SK-N-SH treated with all-trans-retinoic acid at 6 μM for 48 hours (cell line): ENCODE data around the gene COL28A1.

Source experiments
- ATAC-seq: fragments of 200-7000 bp; cut with Tn5 transposase; 3 replicates; pipeline ENCODE4 v1.9.1; 2020; ENCODE audit warnings: mild to moderate bottlenecking, moderate library complexity
- ARNTL ChIP-seq: fragments of 450-650 bp; formaldehyde crosslinking; IDR thresholded peaks from 2 replicates; pipeline ENCODE4 v1.5.0; 2020; ENCODE audit warnings: low read depth, mild to moderate bottlenecking, moderate library complexity, borderline replicate concordance
- BACH2 ChIP-seq: fragments of 250-450 bp; sonication (Bioruptor Pico); IDR thresholded peaks from 2 replicates; pipeline ENCODE4 v1.9.0; 2021; ENCODE audit warnings: mild to moderate bottlenecking, borderline replicate concordance
- CREB5 ChIP-seq: fragments of 250-450 bp; sonication (Bioruptor Pico); IDR thresholded peaks from 2 replicates; pipeline ENCODE4 v1.5.1; 2020; ENCODE audit warnings: low read depth, mild to moderate bottlenecking, moderate library complexity
- CSDC2 ChIP-seq: fragments of 250-450 bp; sonication (Bioruptor Pico); IDR thresholded peaks from 2 replicates; pipeline ENCODE4 v1.5.0; 2020; ENCODE audit warnings: mild to moderate bottlenecking, moderate library complexity
- CSRNP3 ChIP-seq: fragments of 250-450 bp; sonication (Bioruptor Pico); IDR thresholded peaks from 2 replicates; pipeline ENCODE4 v1.5.1; 2021; ENCODE audit warnings: mild to moderate bottlenecking, moderate library complexity
- ESRRG ChIP-seq: fragments of 250-450 bp; sonication (Bioruptor Pico); IDR thresholded peaks from 2 replicates; pipeline ENCODE4 v1.6.1; 2021; ENCODE audit warnings: mild to moderate bottlenecking
- GLIS3 ChIP-seq: fragments of 250-450 bp; sonication (Bioruptor Pico); IDR thresholded peaks from 2 replicates; pipeline ENCODE4 v1.5.0; 2020; ENCODE audit warnings: mild to moderate bottlenecking, moderate library complexity
- ISL1 ChIP-seq: fragments of 250-450 bp; sonication (Bioruptor Pico); IDR thresholded peaks from 2 replicates; pipeline ENCODE4 v2.1.2; 2022; ENCODE audit warnings: mild to moderate bottlenecking, moderate library complexity
- OSR1 ChIP-seq: fragments of 250-450 bp; sonication (Bioruptor Pico); IDR thresholded peaks from 2 replicates; pipeline ENCODE4 v1.8.0; 2022; ENCODE audit warnings: moderate library complexity, mild to moderate bottlenecking, inconsistent platforms
- PATZ1 ChIP-seq: fragments of 250-450 bp; sonication (Bioruptor Pico); IDR thresholded peaks from 2 replicates; pipeline ENCODE4 v1.8.0; 2020; ENCODE audit warnings: mild to moderate bottlenecking, moderate library complexity, borderline replicate concordance
- POU6F1 ChIP-seq: fragments of 250-450 bp; sonication (Bioruptor Pico); IDR thresholded peaks from 2 replicates; pipeline ENCODE4 v1.8.0; 2021; ENCODE audit warnings: low read depth, mild to moderate bottlenecking, moderate library complexity, borderline replicate concordance
- PPARA ChIP-seq: fragments of 250-450 bp; sonication (Bioruptor Pico); IDR thresholded peaks from 2 replicates; pipeline ENCODE4 v1.5.0; 2020; ENCODE audit warnings: mild to moderate bottlenecking, borderline replicate concordance
- SNAI2 ChIP-seq: fragments of 250-450 bp; sonication (Bioruptor Pico); IDR thresholded peaks from 2 replicates; pipeline ENCODE4 v1.5.0; 2020; ENCODE audit warnings: mild to moderate bottlenecking, moderate library complexity
- TCF4 ChIP-seq: fragments of 250-450 bp; sonication (Bioruptor Pico); IDR thresholded peaks from 2 replicates; pipeline ENCODE4 v1.8.0; 2021; ENCODE audit warnings: mild to moderate bottlenecking, moderate library complexity, borderline replicate concordance
- TOX ChIP-seq: fragments of 250-450 bp; sonication (Bioruptor Pico); IDR thresholded peaks from 2 replicates; pipeline ENCODE4 v1.8.0; 2021; ENCODE audit warnings: mild to moderate bottlenecking, moderate library complexity, borderline replicate concordance
- TSHZ2 ChIP-seq: fragments of 250-450 bp; sonication (Bioruptor Pico); IDR thresholded peaks from 2 replicates; pipeline ENCODE4 v1.5.0; 2020; ENCODE audit warnings: mild to moderate bottlenecking, moderate library complexity
- ZC3H10 ChIP-seq: fragments of 250-450 bp; sonication (Bioruptor Pico); IDR thresholded peaks from 2 replicates; pipeline ENCODE4 v1.5.1; 2021; ENCODE audit warnings: mild to moderate bottlenecking, moderate library complexity
- ZFP3 ChIP-seq: fragments of 250-450 bp; sonication (Bioruptor Pico); IDR thresholded peaks from 2 replicates; pipeline ENCODE4 v1.5.0; 2020; ENCODE audit warnings: mild to moderate bottlenecking, moderate library complexity
- ZFP30 ChIP-seq: fragments of 450-650 bp; formaldehyde crosslinking; IDR thresholded peaks from 2 replicates; pipeline ENCODE4 v1.5.0; 2022; ENCODE audit warnings: mild to moderate bottlenecking, moderate library complexity
- ZNF565 ChIP-seq: fragments of 450-650 bp; formaldehyde crosslinking; conservative IDR thresholded peaks from 2 replicates; pipeline ENCODE4 v1.5.0; 2020; ENCODE audit warnings: low read depth, mild to moderate bottlenecking, moderate library complexity
- ZNF70 ChIP-seq: fragments of 450-650 bp; formaldehyde crosslinking; IDR thresholded peaks from 2 replicates; pipeline ENCODE4 v1.5.0; 2020; ENCODE audit warnings: mild to moderate bottlenecking, moderate library complexity
- ZNF8 ChIP-seq: fragments of 450-650 bp; formaldehyde crosslinking; IDR thresholded peaks from 2 replicates; pipeline ENCODE4 v1.5.0; 2020; ENCODE audit warnings: mild to moderate bottlenecking, moderate library complexity

Gene COL28A1

GRCh38 chr7:7384228-7384627 is 151.4 kb downstream of the COL28A1 start:
- ATAC-seq = no peak
- TF ChIP-seq GLIS3 = no peak
- TF ChIP-seq TCF4 (CRISPR knock-in tag) = no peak
- no peak for TF ChIP-seq SNAI2 (CRISPR knock-in tag)
- TF ChIP-seq ZFP30 = no peak
- no peak for TF ChIP-seq ZFP3
- TF ChIP-seq TSHZ2 = no peak
- TF ChIP-seq ZNF8 (CRISPR knock-in tag) = no peak
- no peak for TF ChIP-seq ISL1 (CRISPR knock-in tag)
- TF ChIP-seq PATZ1 (CRISPR knock-in tag) = no peak

- TF ChIP-seq GLIS3 (no peak), TCF4 (CRISPR knock-in tag) (no peak), BACH2 (CRISPR knock-in tag) (no peak), SNAI2 (CRISPR knock-in tag) (no peak), PPARA (CRISPR knock-in tag) (no peak), ISL1 (CRISPR knock-in tag) (no peak), CSDC2 (CRISPR knock-in tag) (no peak), ZC3H10 (CRISPR knock-in tag) (no peak), CSRNP3 (CRISPR knock-in tag) (no peak), ARNTL (CRISPR knock-in tag) (no peak), ZFP3 (no peak), POU6F1 (no peak), OSR1 (no peak), ESRRG (CRISPR knock-in tag) (no peak), TOX (CRISPR knock-in tag) (no peak), PATZ1 (CRISPR knock-in tag) (no peak), ZNF70 (CRISPR knock-in tag) (no peak)
- ATAC-seq = no peak
Measured at GRCh38 chr7:7375538-7375937, 160.1 kb downstream of the COL28A1 start.

GRCh38 chr7:7370076-7370475 is 165.6 kb downstream of the COL28A1 start:
- no peak for ATAC-seq
- no peak for TF ChIP-seq CREB5 (CRISPR knock-in tag)
- no peak for TF ChIP-seq TCF4 (CRISPR knock-in tag)
- TF ChIP-seq ZNF70 (CRISPR knock-in tag) = no peak
- no peak for TF ChIP-seq CSDC2 (CRISPR knock-in tag)
- TF ChIP-seq PPARA (CRISPR knock-in tag) = no peak
- no peak for TF ChIP-seq CSRNP3 (CRISPR knock-in tag)
- TF ChIP-seq POU6F1 = no peak
- TF ChIP-seq ZNF565 (CRISPR knock-in tag) = no peak
- no peak for TF ChIP-seq OSR1
- no peak for TF ChIP-seq BACH2 (CRISPR knock-in tag)
- TF ChIP-seq TOX (CRISPR knock-in tag) = no peak
- no peak for TF ChIP-seq ISL1 (CRISPR knock-in tag)
- no peak for TF ChIP-seq GLIS3
- TF ChIP-seq SNAI2 (CRISPR knock-in tag) = no peak
